HEK293 (cell line): ENCODE data around the gene GPAM.

ENCODE experiments used
- CTCF ChIA-PET: fragments of 350-600 bp; formaldehyde crosslinking; extraction: SDS; loops from one replicate; lab custom pipeline; 2021; ENCODE audit warnings: antibody characterized with exemption; lab: Yijun Ruan, JAX
- POLR2A ChIA-PET: fragments of 300-600 bp; formaldehyde crosslinking; extraction: SDS; loops from one replicate; lab custom pipeline; 2020; ENCODE audit warnings: antibody characterized with exemption, inconsistent platforms; lab: Yijun Ruan, JAX
- H3K27ac ChIP-seq: fragments of 200-500 bp; sonication (Bioruptor generic); 2 replicates; pipeline ENCODE4 v1.5.1; 2014; ENCODE audit warnings: low read depth, low read length, control low read depth, inconsistent platforms; ENCODE audit errors: extremely low read depth
- H3K36me3 ChIP-seq, 2 experiments: fragments of 200-500 bp in 1 of 2; sonication (Bioruptor generic) in 1 of 2; 1 replicate in 1 of 2; 2 replicates in 1 of 2; pipeline ENCODE4 v1.5.1; 2014 to 2017; ENCODE audit warnings: inconsistent platforms in 2 of 2, low read length in 2 of 2; ENCODE audit not compliant: control insufficient read depth in 2 of 2, insufficient read depth in 1 of 2
- H3K4me1 ChIP-seq: fragments of 200-500 bp; sonication (Bioruptor generic); 2 replicates; pipeline ENCODE4 v1.5.1; 2014; ENCODE audit warnings: mild to moderate bottlenecking, low read length, inconsistent platforms; ENCODE audit not compliant: control insufficient read depth, insufficient read depth
- H3K4me3 ChIP-seq: 2 replicates; pipeline ENCODE4 v1.5.1; 2011; ENCODE audit warnings: low read depth, mild to moderate bottlenecking, control low read depth, low read length, moderate library complexity
- H3K9me3 ChIP-seq: fragments of 200-500 bp; sonication (Bioruptor generic); 2 replicates; pipeline ENCODE4 v1.5.1; 2014; ENCODE audit warnings: low read depth, low read length, inconsistent platforms; ENCODE audit not compliant: control insufficient read depth, insufficient read depth
- CTCF ChIP-seq: fragments of 450-650 bp; formaldehyde crosslinking; IDR thresholded peaks from 2 replicates; pipeline ENCODE4 v1.5.1; 2016; ENCODE audit warnings: missing biosample characterization, missing genetic modification characterization
- INSM2 ChIP-seq: fragments of 450-650 bp; formaldehyde crosslinking; IDR thresholded peaks from 2 replicates; pipeline ENCODE4 v1.5.1; 2016; ENCODE audit warnings: missing biosample characterization, missing genetic modification characterization
- MEIS1 ChIP-seq: sonication (generic); formaldehyde crosslinking; IDR thresholded peaks from 2 replicates; pipeline ENCODE4 v1.8.1; 2022; ENCODE audit warnings: missing genetic modification reagents, mild to moderate bottlenecking, borderline replicate concordance
- PRDM1 ChIP-seq: fragments of 450-650 bp; formaldehyde crosslinking; IDR thresholded peaks from 2 replicates; pipeline ENCODE4; 2016; ENCODE audit warnings: missing biosample characterization, missing genetic modification characterization
- PRDM4 ChIP-seq: fragments of 450-650 bp; formaldehyde crosslinking; IDR thresholded peaks from 2 replicates; pipeline ENCODE4 v1.5.1; 2017; ENCODE audit warnings: missing biosample characterization, missing genetic modification characterization
- PRDM6 ChIP-seq: fragments of 450-650 bp; formaldehyde crosslinking; IDR thresholded peaks from 2 replicates; pipeline ENCODE4 v1.5.1; 2017; ENCODE audit warnings: missing biosample characterization, missing genetic modification characterization
- ZNF10 ChIP-seq: fragments of 450-650 bp; formaldehyde crosslinking; IDR thresholded peaks from 2 replicates; pipeline ENCODE4 v1.5.1; 2017; ENCODE audit warnings: missing biosample characterization, missing genetic modification characterization
- ZNF19 ChIP-seq: fragments of 450-650 bp; formaldehyde crosslinking; IDR thresholded peaks from 2 replicates; pipeline ENCODE4; 2016; ENCODE audit warnings: missing biosample characterization, missing genetic modification characterization, low read depth
- ZNF214 ChIP-seq: fragments of 450-650 bp; formaldehyde crosslinking; IDR thresholded peaks from 2 replicates; pipeline ENCODE4 v1.5.1; 2017; ENCODE audit warnings: missing biosample characterization, mild to moderate bottlenecking, missing genetic modification characterization, borderline replicate concordance
- ZNF221 ChIP-seq: fragments of 450-650 bp; formaldehyde crosslinking; IDR thresholded peaks from 2 replicates; pipeline ENCODE4 v1.5.1; 2017; ENCODE audit warnings: missing biosample characterization, missing genetic modification characterization, borderline replicate concordance
- ZNF280D ChIP-seq: fragments of 450-650 bp; formaldehyde crosslinking; IDR thresholded peaks from 2 replicates; pipeline ENCODE4 v1.5.1; 2016; ENCODE audit warnings: missing biosample characterization, missing genetic modification characterization
- ZNF423 ChIP-seq: fragments of 450-650 bp; formaldehyde crosslinking; IDR thresholded peaks from 2 replicates; pipeline ENCODE4 v1.5.1; 2016; ENCODE audit warnings: missing biosample characterization, missing genetic modification characterization
- ZNF558 ChIP-seq: fragments of 450-650 bp; formaldehyde crosslinking; IDR thresholded peaks from 2 replicates; pipeline ENCODE4 v1.5.1; 2016; ENCODE audit warnings: missing biosample characterization, missing genetic modification characterization
- ZNF561 ChIP-seq: fragments of 450-650 bp; IDR thresholded peaks from 2 replicates; pipeline ENCODE4 v1.5.1; 2018; ENCODE audit warnings: missing biosample characterization, missing genetic modification characterization, borderline replicate concordance
- ZNF585B ChIP-seq: fragments of 450-650 bp; formaldehyde crosslinking; IDR thresholded peaks from 2 replicates; pipeline ENCODE4 v1.5.1; 2016; ENCODE audit warnings: missing biosample characterization, missing genetic modification characterization
- ZNF624 ChIP-seq: fragments of 450-650 bp; formaldehyde crosslinking; IDR thresholded peaks from 2 replicates; pipeline ENCODE4 v1.5.1; 2017; ENCODE audit warnings: missing biosample characterization, missing genetic modification characterization
- ZNF639 ChIP-seq: fragments of 450-650 bp; formaldehyde crosslinking; IDR thresholded peaks from 2 replicates; pipeline ENCODE4 v1.5.1; 2016; ENCODE audit warnings: missing biosample characterization, missing genetic modification characterization
- ZNF658 ChIP-seq: fragments of 450-650 bp; formaldehyde crosslinking; IDR thresholded peaks from 2 replicates; pipeline ENCODE4; 2016; ENCODE audit warnings: missing biosample characterization, missing genetic modification characterization
- ZNF660 ChIP-seq: fragments of 450-650 bp; IDR thresholded peaks from 2 replicates; pipeline ENCODE4 v1.5.1; 2018; ENCODE audit warnings: missing biosample characterization, mild to moderate bottlenecking, missing genetic modification characterization
- ZNF707 ChIP-seq: fragments of 450-650 bp; formaldehyde crosslinking; IDR thresholded peaks from 2 replicates; pipeline ENCODE4 v1.5.1; 2016; ENCODE audit warnings: missing biosample characterization, missing genetic modification characterization
- ZNF768 ChIP-seq: fragments of 450-650 bp; formaldehyde crosslinking; IDR thresholded peaks from 2 replicates; pipeline ENCODE4 v1.5.1; 2018; ENCODE audit warnings: missing biosample characterization, mild to moderate bottlenecking, missing genetic modification characterization

Gene GPAM

GRCh38 chr10:112232670-112233069 lies 49.1 kb upstream of the GPAM start:
- no peak for TF ChIP-seq PRDM1 (tag by site-specific recombination)
- TF ChIP-seq ZNF624 (tag by site-specific recombination) = no peak
- no peak for TF ChIP-seq ZNF19 (tag by site-specific recombination)
- no peak for TF ChIP-seq ZNF585B (tag by site-specific recombination)
- no peak for TF ChIP-seq MEIS1
- TF ChIP-seq ZNF221 (tag by site-specific recombination) = no peak
- TF ChIP-seq CTCF = no peak
- TF ChIP-seq ZNF639 = no peak
- TF ChIP-seq ZNF423 = no peak
- TF ChIP-seq ZNF561 = no peak
- TF ChIP-seq ZNF707 (tag by site-specific recombination) = no peak
- no peak for TF ChIP-seq ZNF214 (tag by site-specific recombination)
- no peak for TF ChIP-seq ZNF658 (tag by site-specific recombination)
- Histone ChIP-seq H3K9me3 (no peaks in the 10 kb centered on the region), H3K27ac (no peak overlapping the region), H3K36me3 (no peaks in the 10 kb centered on the region), H3K4me3 (no peak overlapping the region), H3K4me1 (no peaks in the 10 kb centered on the region)
- ChIA-PET POLR2A (no interaction called here), CTCF (interaction anchor here (0.6 to 1.2 kb wide), 2 partner anchors 75 to 1155 kb away, joined by 3 read pairs; no protein-coding TSS in a partner anchor)

- no peak for TF ChIP-seq ZNF214 (tag by site-specific recombination)
- no peak for TF ChIP-seq ZNF221 (tag by site-specific recombination)
- TF ChIP-seq INSM2 = no peak
- TF ChIP-seq ZNF660 (tag by site-specific recombination) = no peak
- TF ChIP-seq ZNF10 (tag by site-specific recombination) = no peak
- no peak for TF ChIP-seq PRDM4 (tag by site-specific recombination)
- TF ChIP-seq ZNF768 (tag by site-specific recombination) = no peak
- TF ChIP-seq PRDM6 (tag by site-specific recombination) = no peak
- TF ChIP-seq ZNF558 (tag by site-specific recombination) = no peak
- TF ChIP-seq ZNF280D (tag by site-specific recombination) = no peak
- no peaks in the 10 kb centered on the region for H3K4me1 ChIP-seq
- no peaks in the 10 kb centered on the region for H3K36me3 ChIP-seq
- POLR2A ChIA-PET = no interaction called here
- no peak overlapping the region for H3K27ac ChIP-seq
- no peak overlapping the region for H3K4me3 ChIP-seq
- CTCF ChIA-PET = interaction anchor here (1.2 kb wide), 2 partner anchors 76 kb away, joined by 3 to 4 read pairs; no protein-coding TSS in a partner anchor
- no peaks in the 10 kb centered on the region for H3K9me3 ChIP-seq
Measured at GRCh38 chr10:112231602-112232400, 48.2 kb upstream of the GPAM start.
